CD14-positive monocyte (primary cell): ENCODE measurements around the gene CYB5R4. TPM values are rescaled to one million over a fixed set of nuclear protein-coding genes. Genes with fewer than 3 reads are reported as not detected.

Experiments used
- DNase-seq, 3 donors: peaks; one replicate each; pipeline ENCODE4 v3.0.0-alpha.2; 2011 to 2022
- H2AFZ ChIP-seq: 2 replicates; pipeline ENCODE4 v1.6.0; 2012; ENCODE audit warnings: mild to moderate bottlenecking, low read depth, low read length, inconsistent platforms; ENCODE audit not compliant: insufficient read depth, poor library complexity, severe bottlenecking
- H3K27ac ChIP-seq, 2 donors: 1 replicate in 1 of 2; 2 replicates in 1 of 2; pipeline ENCODE4 v1.5.1; 2012 to 2013; ENCODE audit warnings: low read length in 2 of 2, control low read depth in 1 of 2, inconsistent platforms in 1 of 2, low read depth in 1 of 2, mild to moderate bottlenecking in 1 of 2
- H3K27me3 ChIP-seq, 2 donors: one replicate each; pipeline versions ENCODE4 v1.6.0 to v1.6.1; 2011 to 2013; ENCODE audit warnings: low read length in 2 of 2; ENCODE audit not compliant: control insufficient read depth in 2 of 2, insufficient read depth in 2 of 2
- H3K36me3 ChIP-seq, 2 donors: replicated peaks in 1 of 2; 1 replicate in 1 of 2; 2 replicates in 1 of 2; pipeline versions ENCODE4 v1.5.1 to v1.6.1; 2012 to 2013; ENCODE audit warnings: low read length in 2 of 2, control low read depth in 1 of 2, inconsistent platforms in 1 of 2, mild to moderate bottlenecking in 1 of 2; ENCODE audit not compliant: insufficient read depth in 2 of 2, control insufficient read depth in 1 of 2
- H3K4me1 ChIP-seq, 2 donors: 1 replicate in 1 of 2; 2 replicates in 1 of 2; pipeline versions ENCODE4 v1.5.1 to v1.6.1; 2012 to 2013; ENCODE audit warnings: low read length in 2 of 2, control low read depth in 1 of 2, inconsistent platforms in 1 of 2, mild to moderate bottlenecking in 1 of 2, moderate library complexity in 1 of 2; ENCODE audit not compliant: insufficient read depth in 2 of 2, control insufficient read depth in 1 of 2
- H3K4me2 ChIP-seq: replicated peaks from 2 replicates; pipeline ENCODE3; 2012; ENCODE audit warnings: low read length, moderate library complexity, mild to moderate bottlenecking; ENCODE audit not compliant: poor library complexity, severe bottlenecking; ENCODE audit errors: extremely low read depth
- H3K4me3 ChIP-seq, 3 experiments: fragments of 200-600 bp in 1 of 3; sonication (generic) in 1 of 3; replicated peaks in 1 of 3; 1 replicate in 2 of 3; 2 replicates in 1 of 3; pipeline ENCODE4 v1.5.1; 2011 to 2013; ENCODE audit warnings: low read length in 3 of 3, mild to moderate bottlenecking in 3 of 3, control low read depth in 2 of 3, low read depth in 2 of 3, inconsistent platforms in 1 of 3, moderate library complexity in 1 of 3
- H3K79me2 ChIP-seq: 2 replicates; pipeline ENCODE4 v1.6.0; 2012; ENCODE audit warnings: mild to moderate bottlenecking, control low read depth, inconsistent platforms, low read length, moderate library complexity; ENCODE audit not compliant: insufficient read depth
- H3K9ac ChIP-seq: 2 replicates; pipeline ENCODE4 v1.6.0; 2017; ENCODE audit warnings: low read length, mild to moderate bottlenecking; ENCODE audit not compliant: insufficient read depth, poor library complexity, severe bottlenecking
- H3K9me3 ChIP-seq, 2 donors: replicated peaks in 1 of 2; 1 replicate in 1 of 2; 2 replicates in 1 of 2; pipeline versions ENCODE4 v1.5.1 to v1.6.1; 2012 to 2013; ENCODE audit warnings: low read length in 2 of 2, control low read depth in 1 of 2; ENCODE audit not compliant: control insufficient read depth in 1 of 2, insufficient read depth in 1 of 2
- H4K20me1 ChIP-seq: 2 replicates; pipeline ENCODE4 v1.6.0; 2012; ENCODE audit warnings: mild to moderate bottlenecking, low read length, control low read depth, moderate library complexity; ENCODE audit not compliant: insufficient read depth
- H3K27ac Mint-ChIP-seq, 7 donors: one replicate each; pipeline ENCODE4 v1.8.0; 2020; ENCODE audit warnings: mild to moderate bottlenecking in 7 of 7, mixed read lengths in 7 of 7, moderate library complexity in 6 of 7, inconsistent platforms in 2 of 7
- H3K27me3 Mint-ChIP-seq, 3 donors: one replicate each; pipeline ENCODE4 v1.8.0; 2021 to 2022; ENCODE audit warnings: low read depth in 3 of 3, mild to moderate bottlenecking in 3 of 3, mixed read lengths in 3 of 3, moderate library complexity in 3 of 3, inconsistent platforms in 1 of 3
- H3K36me3 Mint-ChIP-seq, 2 donors: one replicate each; pipeline ENCODE4 v1.8.0; 2020; ENCODE audit warnings: mixed read lengths in 2 of 2, inconsistent platforms in 1 of 2, mild to moderate bottlenecking in 1 of 2
- H3K4me1 Mint-ChIP-seq: one replicate; pipeline ENCODE4 v1.8.0; 2020; ENCODE audit warnings: mild to moderate bottlenecking, mixed read lengths
- H3K4me3 Mint-ChIP-seq, 2 donors: one replicate each; pipeline ENCODE4 v1.8.0; 2020; ENCODE audit warnings: mild to moderate bottlenecking in 2 of 2, mixed read lengths in 2 of 2, moderate library complexity in 1 of 2
- H3K9me3 Mint-ChIP-seq, 7 donors: one replicate each; pipeline ENCODE4 v1.8.0; 2020 to 2022; ENCODE audit warnings: mixed read lengths in 7 of 7, mild to moderate bottlenecking in 6 of 7, moderate library complexity in 6 of 7, inconsistent platforms in 2 of 7
- CTCF ChIP-seq: fragments of 200-600 bp; IDR thresholded peaks from one replicate; pipeline ENCODE4 v1.8.0; 2022; ENCODE audit warnings: antibody characterized with exemption, mild to moderate bottlenecking
- WGBS: methylation state at CpG from one replicate; pipeline ENCODE4 v1.1.5; 2013; ENCODE audit warnings: missing lambda C conversion rate; ENCODE audit not compliant: insufficient coverage; 5-methylcytosine and 5-hydroxymethylcytosine counted together
- intact Hi-C, 2 donors: fragments of 100-400 bp; cut with micrococcal nuclease; formaldehyde crosslinking; loops; one replicate each; pipeline versions ENCODE4 v1.15.0 to v1.15.1; 2023
- polyA plus RNA-seq, 3 donors: library from polyadenylated mRNA; depleted of rRNA in 1 of 3; unstranded in 2 of 3; stranded (reverse) in 1 of 3; fragments of 300-500 nt in 2 of 3; fragments of >200 nt in 1 of 3; fragmentation: Illumina TruSeq in 2 of 3; gene quantifications; 1 replicate in 2 of 3; 2 replicates in 1 of 3; pipeline ENCODE4 v1.2.3, GENCODE V29; 2012 to 2021

The CYB5R4 gene
- polyA plus RNA-seq, 3 donors = 30.5 to 120 (median 116) TPM

GRCh38 chr6:83852528-83853177, 6.8 kb upstream of the CYB5R4 start:
- Histone ChIP-seq H3K4me1 (peaks cover 10% of the 10 kb centered on the region in 2 donors), H3K36me3 (no peaks in the 10 kb centered on the region), H3K27me3 (peaks cover 58 to 75% of the 10 kb centered on the region in 2 donors), H3K9ac (no peak overlapping the region), H3K4me2 (peak overlapping the region; percentile 52), H2AFZ (peak overlapping the region; percentile 37), H3K79me2 (no peaks in the 10 kb centered on the region), H4K20me1 (no peaks in the 10 kb centered on the region), H3K4me3 (peak overlapping the region in 1 of 3 experiments; percentile 34), H3K9me3 (peaks cover 0 to 16% of the 10 kb centered on the region in 2 donors), H3K27ac (no peak overlapping the region)
- no peak for DNase-seq
- Mint-ChIP-seq H3K9me3 (peaks cover 2 to 14% (median 3%) of the 10 kb centered on the region in 7 donors), H3K27ac (no peak overlapping the region), H3K4me3 (peak overlapping the region in 1 of 2 donors; percentile 87), H3K4me1 (peaks cover 14% of the 10 kb centered on the region), H3K27me3 (peaks cover 41 to 59% (median 59%) of the 10 kb centered on the region in 3 donors), H3K36me3 (no peaks in the 10 kb centered on the region)
- intact Hi-C loops = loop anchor here in 1 of 2 donors (10.0 kb wide), 1 partner anchor 258 kb away; no protein-coding TSS in a partner anchor
- no peak for TF ChIP-seq CTCF
- 3% methylated on average over 12 of the region's 16 CpGs for WGBS

GRCh38 chr6:83853178-83854000, 6.1 kb upstream of the CYB5R4 start, which contains the start of gene RIPPLY2:
RIPPLY2 (plus strand) TSS chr6:83853360; CDS start chr6:83853417, 57 bp downstream.
- H3K4me3 Mint-ChIP-seq = peak within 1 kb of the TSS; percentile 42 to 87

More at GRCh38 chr6:83853178-83854000, 6.1 kb upstream of the CYB5R4 start, which contains the start of gene RIPPLY2:
- WGBS = 1% methylated on average over 66 of the region's 81 CpGs
- H3K27ac ChIP-seq = no peak within 1 kb of the TSS
- H3K4me3 ChIP-seq = peak within 1 kb of the TSS in 1 of 3 experiments; percentile 34
- H3K9ac ChIP-seq = no peak within 1 kb of the TSS
- Mint-ChIP-seq H3K36me3 (no peaks in the 10 kb centered on the region), H3K9me3 (peaks cover 2 to 14% (median 3%) of the 10 kb centered on the region in 7 donors), H3K27ac (no peak within 1 kb of the TSS), H3K4me1 (peaks cover 14% of the 10 kb centered on the region), H3K27me3 (peaks cover 46 to 62% (median 59%) of the 10 kb centered on the region in 3 donors)
- intact Hi-C loops = loop anchor here in 1 of 2 donors (10.0 kb wide), 1 partner anchor 259 kb away; no protein-coding TSS in a partner anchor
- H3K36me3 ChIP-seq = no peaks in the 10 kb centered on the region
- peaks cover 63 to 81% of the 10 kb centered on the region in 2 donors for H3K27me3 ChIP-seq
- H3K4me1 ChIP-seq = peaks cover 10% of the 10 kb centered on the region in 2 donors
- H3K4me2 ChIP-seq = peak within 1 kb of the TSS; percentile 52
- H3K79me2 ChIP-seq = no peaks in the 10 kb centered on the region
- no peaks in the 10 kb centered on the region for H4K20me1 ChIP-seq
- H2AFZ ChIP-seq = peak within 1 kb of the TSS; percentile 37
- no peak for DNase-seq
- peaks cover 0 to 16% of the 10 kb centered on the region in 2 donors for H3K9me3 ChIP-seq
- no peak for TF ChIP-seq CTCF
